HG02870 (cell line): ENCODE measurements around the gene HPS6.
A peak's percentile ranks its signal among the peaks of the same experiment; 100 is the strongest.
"Not testable (repeated sequence)": the region's sequence is repeated elsewhere in the genome, so short reads cannot be mapped to it uniquely, and the experiment has no call there.

Experiments used
- ATAC-seq: cut with Tn5 transposase; IDR thresholded peaks from one replicate; pipeline ENCODE4 v1.9.1; 2021; ENCODE audit warnings: mild to moderate bottlenecking, moderate library complexity; ENCODE audit not compliant: unreplicated experiment

The HPS6 gene

DNA sequence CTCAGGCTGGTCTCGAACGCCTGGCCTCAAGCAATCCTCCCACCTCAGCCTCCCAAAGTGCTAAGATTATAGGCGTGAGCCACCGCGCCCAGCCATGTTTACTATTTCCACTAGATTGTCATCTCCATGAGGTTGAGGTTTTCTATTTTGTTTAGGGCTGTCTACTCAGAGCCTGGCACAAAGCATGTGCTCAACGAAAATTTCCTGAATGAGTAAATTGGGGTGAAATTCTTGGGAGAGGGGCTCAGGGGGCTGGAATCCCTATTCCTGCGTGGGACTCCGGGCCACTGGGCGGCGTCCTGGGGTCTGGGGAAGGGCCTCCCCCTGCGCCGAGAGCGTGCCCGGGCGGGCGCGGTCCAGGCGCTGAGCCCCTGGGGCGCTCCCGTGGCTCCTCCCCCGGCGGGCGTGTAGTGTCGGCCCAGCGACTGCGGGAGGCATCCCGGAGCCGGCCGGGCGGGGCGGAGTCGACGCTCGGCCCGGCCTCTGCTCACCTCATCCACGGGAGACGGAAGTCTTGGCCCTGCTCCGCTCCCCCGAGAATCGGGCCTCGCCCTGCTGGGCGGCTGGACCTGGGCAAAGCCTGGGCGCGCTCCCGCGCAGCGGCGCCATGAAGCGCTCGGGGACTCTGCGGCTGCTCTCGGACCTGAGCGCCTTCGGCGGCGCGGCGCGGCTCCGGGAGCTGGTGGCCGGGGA is at the start of gene HPS6:
TSS of gene HPS6 (plus strand) at position 482 of the 693 bp plus-strand sequence. CDS start at position 608, 126 bp downstream.
- ATAC-seq: peak; percentile 94

DNA sequence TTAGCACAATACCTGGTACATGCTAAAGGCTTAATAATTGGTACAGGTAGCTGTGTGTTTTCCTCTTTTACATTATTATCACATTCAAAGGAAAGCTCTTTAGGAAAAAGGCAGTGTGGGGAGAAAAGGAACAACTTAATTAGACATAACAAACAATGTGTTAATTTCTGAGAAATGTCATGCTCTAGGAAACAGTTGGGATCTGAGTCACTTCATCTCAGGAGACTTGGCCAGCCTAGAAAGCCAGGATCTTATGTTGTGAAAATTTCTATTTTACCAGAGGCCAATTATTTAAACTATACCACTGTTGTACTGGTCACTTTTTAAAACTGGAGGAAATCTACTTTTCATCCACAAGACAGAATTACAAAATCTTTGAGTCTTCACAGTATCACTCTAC is 48.7 kb upstream of the HPS6 start:
- ATAC-seq: no peak

DNA sequence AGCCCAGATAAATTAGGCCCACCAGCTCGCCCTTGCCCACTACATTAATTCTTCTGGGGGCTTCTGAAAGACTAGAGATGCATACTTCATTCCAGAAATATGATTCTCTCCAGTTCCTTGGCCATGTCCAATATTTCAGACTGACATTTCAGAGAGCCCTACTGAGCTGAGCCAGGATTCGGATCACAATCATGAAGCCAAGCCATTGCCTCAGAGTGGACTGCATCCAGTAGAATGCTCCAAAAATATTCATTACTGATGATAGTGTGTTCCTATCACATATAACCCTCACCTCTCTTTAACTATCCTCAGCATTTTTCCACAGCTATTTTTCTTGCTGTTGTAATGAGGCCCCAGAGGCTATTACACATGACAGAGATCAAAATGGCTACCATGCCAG is 47.9 kb upstream of the HPS6 start:
- ATAC-seq: no peak

DNA sequence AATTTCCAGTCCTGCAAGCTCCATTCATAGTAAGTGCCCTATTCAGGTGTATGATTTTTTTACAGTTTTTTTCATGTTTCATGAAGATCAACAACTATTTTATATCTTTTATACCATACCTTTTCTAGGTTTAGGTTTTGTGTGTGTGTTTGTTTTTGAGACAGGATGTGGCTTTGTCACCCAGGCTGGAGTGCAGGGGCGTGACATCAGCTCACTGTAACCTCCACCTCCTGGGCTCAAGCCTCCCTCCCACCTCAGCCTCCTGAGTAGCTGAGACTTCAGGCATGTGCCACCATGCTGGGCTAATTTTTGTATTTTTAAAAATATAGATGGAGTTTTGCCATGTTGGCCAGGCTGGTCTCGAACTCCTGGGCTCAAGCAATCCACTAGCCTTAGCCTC is 44.2 kb upstream of the HPS6 start:
- ATAC-seq: no peak

DNA sequence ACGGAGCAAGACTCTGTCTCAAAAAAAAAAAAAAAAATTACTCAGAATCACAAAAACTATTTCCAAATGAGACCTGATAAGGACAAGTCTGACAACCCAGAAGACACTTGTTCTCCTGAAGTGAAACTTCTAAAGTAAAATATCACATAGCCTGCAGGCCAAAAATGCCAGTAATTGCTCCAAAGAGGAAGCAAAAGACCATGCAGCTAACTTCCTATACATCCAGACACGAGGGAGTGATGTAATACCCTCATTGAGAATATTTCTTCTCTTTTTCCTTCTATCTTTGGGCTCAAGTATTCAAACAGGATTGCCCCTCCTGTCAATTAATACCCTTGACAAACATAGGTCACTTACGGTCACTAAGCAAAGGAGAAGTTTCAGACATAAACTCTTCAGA is 40.4 kb upstream of the HPS6 start:
- ATAC-seq: no peak

DNA sequence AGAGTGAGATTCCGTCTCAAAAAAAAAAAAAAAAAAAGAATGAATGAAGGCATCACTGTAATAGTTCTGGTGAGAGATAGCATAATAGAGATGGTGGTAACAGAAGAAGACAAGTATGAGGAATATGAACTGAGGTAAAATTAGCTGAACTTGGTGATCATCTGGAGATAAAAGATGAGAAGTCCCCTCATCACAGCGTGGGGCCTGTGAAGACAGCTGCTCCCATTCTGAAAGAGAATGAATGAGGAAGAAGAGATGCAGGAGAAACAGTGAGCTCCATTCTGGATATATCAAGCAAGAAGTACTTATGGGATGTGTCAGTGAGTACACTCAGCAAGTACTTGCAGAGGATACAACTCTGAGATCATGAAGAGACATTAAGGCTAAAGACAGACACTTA is 37.9 kb upstream of the HPS6 start:
- ATAC-seq: no peak

DNA sequence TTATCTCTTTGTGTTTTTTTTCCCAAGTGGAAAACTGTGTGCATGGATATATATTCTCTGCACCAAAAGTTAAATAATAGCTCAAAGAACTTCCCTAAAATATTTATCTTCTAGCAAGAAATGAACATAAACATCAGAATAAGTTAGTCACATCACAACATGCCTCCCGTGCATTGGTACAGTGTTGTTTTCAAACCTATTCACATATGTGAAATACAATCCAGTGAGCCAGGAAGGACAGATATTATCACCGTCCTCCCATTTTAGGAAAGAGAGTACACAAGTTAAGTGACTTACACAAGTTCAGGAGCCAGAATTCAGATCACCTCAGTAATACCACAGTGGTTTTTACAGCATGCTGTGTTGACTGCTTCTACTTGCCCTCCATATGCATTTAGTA is 31.4 kb upstream of the HPS6 start:
- no peak for ATAC-seq

DNA sequence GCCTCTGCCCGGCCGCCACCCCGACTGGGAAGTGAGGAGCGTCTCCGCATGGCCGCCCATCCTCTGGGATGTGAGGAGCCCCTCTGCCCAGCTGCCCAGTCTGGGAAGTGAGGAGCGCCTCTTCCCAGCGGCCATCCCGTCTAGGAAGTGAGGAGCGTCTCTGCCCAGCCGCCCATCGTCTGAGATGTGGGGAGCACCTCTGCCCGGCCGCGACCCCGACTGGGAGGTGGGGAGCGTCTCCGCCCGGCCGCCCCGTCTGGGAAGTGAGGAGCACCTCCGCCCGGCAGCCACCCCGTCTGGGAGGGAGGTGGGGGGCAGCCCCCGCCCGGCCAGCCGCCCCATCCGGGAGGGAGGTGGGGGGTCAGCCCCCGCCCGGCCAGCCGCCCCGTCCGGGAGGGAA is 29.3 kb upstream of the HPS6 start:
- ATAC-seq: not testable (repeated sequence)

DNA sequence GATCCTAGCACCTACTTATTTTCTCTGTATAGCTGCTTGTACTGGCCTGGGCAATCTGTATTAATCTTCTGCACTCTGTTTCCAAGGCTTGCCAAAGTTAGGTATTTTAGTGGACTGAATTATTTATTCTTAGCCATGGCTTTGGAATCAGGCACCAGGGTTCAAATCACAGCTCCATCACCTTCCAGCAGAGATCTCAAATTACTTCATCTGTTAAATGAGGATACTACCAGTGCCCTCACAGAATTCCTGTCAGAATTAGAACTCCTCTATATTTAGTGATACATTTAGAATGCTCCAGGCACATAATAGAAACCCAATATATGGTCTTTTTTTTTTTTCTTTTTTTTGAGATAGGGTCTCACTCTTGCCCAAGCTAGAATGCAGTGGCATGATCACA is 26.7 kb upstream of the HPS6 start:
- no peak for ATAC-seq

DNA sequence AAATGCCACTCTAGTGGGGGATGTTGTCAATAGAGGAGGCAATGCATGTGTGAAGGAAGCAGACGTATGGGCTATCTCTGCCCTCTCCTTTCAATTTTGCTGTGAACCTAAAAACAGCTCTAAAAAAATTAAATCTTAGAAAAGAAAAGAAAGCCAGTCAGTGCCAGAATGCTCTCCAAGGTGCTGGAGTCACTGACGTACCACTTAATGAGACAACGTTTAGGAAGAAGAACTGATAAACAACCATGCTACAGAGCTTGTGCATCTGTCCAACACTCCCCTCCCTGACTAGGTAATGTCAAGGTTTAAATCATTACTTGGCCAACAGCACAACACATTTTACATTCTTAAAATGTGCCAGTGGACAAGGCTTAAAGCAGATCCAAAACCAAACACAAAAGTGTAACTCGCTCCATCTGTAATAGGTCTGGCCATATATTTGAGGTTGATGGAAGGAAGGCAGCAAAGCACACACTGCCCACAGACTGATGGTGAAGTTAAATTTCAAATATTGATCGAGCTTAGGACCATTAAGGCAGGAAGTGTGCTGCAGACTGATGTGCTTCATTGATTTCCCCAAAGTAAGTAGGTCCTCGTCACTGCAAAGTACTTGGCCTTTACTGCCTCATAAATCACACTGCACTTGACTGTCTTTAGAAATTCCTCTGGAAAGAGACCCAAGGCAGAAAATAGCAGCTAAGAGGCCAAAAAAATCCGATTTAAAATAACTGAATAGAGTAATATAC is 24.7 kb upstream of the HPS6 start:
- no peak for ATAC-seq

DNA sequence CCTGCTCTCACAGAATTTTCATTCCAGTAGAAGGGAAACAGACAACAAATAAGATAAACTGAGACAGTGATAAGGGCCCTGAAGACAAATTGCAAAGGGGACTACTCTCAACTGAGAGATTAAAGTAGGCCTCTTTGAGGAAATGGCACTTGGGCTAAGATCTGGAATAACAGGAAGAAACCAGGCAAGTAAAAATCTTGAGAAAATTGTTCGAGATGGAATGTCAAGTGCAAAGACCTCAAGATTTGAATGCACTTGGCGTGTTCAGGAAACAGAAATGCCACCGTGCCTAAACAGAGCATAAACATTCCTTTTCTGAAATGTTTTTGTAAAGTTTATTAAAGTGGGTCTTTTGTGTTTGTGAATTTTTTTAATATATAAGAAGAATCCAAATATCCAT is 19.9 kb upstream of the HPS6 start:
- no peak for ATAC-seq

DNA sequence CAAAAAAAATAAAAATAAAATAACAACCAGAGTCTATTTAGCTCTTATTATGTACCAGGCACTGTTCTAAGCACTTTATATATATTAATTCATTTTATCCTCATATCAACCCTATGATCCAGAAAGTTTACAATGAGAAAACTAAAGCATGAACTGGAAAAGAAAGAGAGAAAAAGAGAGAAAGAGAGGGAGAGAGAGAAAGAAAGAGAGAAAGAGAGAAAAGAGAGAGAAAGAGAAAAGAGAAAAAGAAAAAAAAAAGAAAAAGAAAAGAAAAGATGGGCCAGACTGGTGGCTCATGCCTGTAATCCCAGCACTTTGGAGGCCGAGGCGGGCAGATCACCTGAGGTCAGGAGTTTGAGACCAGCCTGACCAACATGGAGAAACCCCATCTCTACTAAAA is 19.1 kb upstream of the HPS6 start:
- no peak for ATAC-seq

DNA sequence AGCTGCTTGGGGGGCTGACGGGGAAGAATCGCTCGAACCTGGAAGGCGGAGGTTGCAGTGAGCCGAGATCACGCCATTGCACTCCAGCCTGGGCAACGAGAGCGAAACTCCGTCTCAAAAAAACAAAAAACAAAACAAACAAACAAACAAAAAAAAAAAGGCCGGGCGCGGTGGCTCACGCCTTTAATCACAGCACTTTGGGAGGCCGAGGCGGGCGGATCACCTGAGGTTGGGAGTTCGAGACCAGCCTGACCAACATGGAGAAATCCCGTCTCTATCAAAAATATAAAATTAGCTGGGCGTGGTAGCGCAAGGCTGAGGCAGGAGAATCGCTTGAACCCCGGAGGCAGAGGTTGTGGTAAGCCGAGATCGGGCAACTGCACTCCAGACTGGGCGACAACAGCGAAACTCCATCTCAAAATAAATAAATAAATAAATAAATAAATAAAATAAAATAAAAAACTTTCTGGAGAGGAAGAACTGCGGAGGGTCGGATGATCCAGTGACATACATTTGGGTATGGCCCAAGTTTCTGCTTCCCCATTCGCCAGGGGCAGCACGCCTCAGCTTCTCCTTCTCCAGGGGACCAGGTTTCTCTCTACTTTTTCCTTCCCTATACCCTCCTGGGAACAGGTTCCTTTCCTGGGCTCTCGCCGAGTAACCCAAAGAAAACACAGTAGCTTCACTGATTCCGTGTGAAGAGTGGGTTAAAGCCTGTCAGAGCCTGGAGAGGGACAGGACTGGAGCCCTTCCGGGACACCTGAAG is 10.1 kb upstream of the HPS6 start:
- not testable (repeated sequence) for ATAC-seq

DNA sequence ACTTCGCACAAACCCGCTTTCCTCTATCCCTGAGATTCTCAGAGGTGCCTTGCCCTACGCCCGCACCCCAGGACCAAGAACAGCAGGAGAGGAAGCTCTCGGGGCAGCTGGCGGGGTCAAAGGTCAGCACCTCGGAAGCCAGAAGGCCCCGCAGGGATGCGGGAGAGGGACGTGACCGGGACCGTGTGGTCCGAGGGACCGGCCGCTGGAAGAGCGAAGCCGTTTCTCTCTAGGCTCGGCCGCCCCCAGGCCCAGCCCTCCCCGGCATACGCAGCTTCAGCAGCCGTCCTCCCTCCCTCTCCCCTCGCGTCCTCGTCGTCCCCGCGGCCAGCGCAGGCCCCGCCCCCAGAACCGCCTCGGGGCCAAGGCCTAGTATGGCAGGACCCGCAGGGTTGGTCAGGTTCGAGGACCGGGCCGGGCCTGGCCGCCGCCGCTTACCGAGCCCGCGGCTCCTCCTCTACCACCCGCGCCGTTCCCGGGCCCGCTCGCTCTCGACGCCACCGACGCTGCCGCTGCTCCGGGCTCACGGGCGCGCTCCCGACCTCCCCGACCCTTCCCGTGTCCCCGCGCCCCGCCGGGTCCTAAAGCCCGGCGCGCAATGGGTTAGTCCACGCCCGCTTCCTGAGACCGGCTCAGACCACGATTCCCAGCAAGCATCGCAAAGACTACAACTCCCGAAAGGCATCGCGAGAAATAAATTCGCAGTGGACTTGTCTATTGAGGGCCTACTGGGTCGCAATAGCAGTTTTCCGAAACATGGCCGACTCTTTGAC is 9.3 kb upstream of the HPS6 start, which contains the start of gene ARMH3:
TSS of gene ARMH3 (minus strand) at position 527 of the 773 bp plus-strand sequence. CDS start 16,059 bp downstream, outside the sequence.
- peak; percentile 90 for ATAC-seq

DNA sequence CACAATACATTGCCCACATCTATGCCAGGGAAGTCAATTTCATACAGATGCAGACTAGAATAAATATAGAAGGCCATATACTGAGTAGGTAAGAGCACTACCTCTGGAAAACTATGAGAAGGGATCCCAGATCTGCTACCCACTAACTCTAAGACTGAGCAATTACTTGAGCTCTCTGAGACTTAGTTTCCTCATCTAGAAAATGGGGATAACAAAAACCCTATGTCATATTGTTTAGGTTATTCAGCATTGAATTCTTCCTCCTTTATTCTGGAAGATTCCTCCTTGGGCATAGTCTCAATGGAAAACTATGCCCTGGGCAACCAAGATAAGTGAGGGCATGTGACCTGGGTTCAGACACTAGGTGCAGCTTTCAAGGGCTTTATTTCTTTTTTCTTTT is 5.2 kb upstream of the HPS6 start:
- ATAC-seq: no peak

DNA sequence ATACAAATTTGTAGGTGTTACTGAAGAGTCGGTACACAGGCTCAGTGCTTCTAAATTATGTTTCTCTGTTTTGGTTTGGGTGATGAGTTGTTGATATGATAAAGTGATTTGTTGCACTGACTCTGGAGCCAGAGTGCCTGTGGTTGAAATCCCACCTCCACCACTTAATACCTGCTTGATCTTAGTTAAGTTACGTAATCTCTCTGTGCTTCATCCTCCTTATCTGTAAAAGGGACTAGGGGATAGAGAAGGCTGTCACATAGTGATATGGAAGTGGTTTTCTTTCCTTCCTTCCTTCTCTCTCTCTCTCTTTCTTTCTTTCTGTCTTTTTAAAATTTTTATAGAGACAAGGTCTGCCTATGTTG is 664 bp upstream of the HPS6 start:
- ATAC-seq: no peak

DNA sequence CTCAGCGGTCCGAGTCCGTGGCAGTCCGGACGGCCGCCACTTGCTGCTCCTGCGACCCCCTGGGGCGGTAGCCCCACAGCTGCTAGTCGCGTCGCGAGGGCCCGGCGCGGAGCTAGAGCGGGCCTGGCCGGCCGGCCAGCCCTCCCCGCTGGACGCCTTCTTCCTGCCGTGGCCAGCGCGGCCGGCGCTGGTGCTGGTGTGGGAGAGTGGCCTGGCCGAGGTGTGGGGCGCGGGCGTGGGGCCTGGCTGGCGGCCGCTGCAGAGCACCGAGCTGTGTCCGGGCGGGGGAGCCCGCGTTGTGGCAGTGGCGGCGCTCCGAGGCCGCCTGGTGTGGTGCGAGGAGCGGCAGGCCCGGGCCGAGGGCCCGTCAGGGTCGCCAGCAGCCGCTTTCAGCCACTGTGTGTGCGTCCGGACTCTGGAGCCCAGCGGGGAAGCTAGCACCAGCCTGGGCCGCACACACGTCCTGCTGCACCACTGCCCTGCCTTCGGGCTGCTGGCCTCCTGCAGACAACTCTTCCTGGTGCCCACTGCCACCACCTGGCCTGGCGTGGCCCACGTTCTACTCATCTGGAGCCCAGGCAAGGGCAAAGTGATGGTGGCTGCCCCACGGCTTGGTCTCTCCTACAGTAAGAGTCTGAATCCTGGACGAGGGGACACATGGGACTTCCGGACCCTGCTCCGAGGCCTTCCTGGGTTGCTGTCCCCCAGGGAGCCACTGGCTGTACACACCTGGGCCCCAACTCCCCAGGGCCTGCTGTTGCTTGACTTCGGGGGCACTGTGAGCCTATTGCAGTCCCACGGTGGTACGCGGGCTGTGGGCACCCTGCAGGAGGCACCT is 631 bp downstream of the HPS6 start:
- peak; percentile 20 for ATAC-seq

DNA sequence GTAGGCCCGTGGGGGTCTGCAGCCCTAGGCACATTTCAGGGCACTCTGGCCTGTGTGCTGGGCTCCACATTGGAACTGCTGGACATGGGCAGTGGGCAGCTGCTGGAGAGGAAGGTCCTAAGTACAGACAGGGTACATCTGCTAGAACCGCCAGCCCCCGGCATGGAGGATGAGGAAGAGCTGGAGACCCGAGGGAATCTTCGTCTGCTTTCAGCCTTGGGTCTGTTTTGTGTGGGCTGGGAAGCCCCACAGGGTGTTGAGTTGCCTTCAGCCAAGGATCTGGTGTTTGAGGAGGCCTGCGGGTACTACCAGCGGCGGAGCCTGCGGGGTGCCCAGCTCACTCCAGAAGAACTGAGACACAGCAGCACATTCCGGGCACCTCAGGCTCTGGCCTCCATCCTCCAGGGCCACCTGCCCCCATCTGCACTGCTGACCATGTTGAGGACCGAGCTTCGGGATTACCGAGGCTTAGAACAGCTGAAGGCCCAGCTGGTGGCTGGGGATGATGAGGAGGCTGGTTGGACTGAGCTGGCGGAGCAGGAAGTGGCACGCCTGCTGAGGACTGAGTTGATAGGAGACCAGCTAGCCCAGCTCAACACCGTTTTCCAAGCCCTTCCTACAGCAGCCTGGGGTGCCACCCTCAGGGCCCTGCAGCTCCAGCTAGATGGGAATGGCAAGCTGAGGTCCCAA is 1.4 kb downstream of the HPS6 start:
- ATAC-seq: no peak

DNA sequence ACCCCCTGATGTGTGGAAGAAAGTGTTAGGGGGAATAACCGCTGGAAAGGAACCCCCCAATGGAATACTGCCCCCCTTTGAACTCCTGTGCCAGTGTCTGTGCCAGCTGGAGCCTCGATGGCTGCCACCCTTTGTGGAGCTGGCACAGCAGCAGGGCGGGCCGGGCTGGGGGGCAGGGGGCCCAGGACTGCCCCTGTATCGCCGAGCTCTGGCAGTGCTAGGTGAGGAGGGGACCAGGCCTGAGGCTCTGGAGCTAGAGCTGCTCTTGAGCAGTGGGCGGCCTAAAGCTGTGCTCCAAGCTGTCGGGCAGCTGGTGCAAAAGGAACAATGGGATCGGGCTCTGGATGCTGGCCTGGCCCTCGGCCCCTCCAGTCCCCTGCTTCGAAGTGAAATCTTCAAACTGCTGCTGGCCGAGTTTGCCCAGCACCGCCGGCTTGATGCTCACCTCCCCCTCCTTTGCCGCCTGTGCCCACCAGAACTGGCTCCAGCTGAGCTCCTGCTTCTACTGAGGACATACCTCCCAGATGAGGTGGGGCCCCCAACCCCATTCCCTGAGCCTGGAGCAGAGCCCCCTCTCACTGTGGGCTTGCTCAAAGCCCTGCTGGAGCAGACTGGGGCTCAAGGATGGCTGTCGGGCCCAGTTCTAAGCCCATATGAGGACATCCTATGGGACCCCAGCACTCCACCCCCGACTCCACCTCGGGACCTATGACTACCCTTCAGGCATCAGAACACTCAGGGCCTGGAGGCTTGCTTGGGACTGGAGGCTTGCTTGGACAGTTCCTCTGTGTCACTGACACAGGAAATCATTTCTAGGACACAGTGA is 2.2 kb downstream of the HPS6 start:
- no peak for ATAC-seq
